ENCODE data around the gene CPA4.
A peak's percentile ranks its signal among the peaks of the same experiment; 100 is the strongest.

Gene CPA4

GRCh38 chr7:130364451-130364850 lies 71.5 kb downstream of the CPA4 start:
- DNase-seq (ENCODE audit: low spot score), result no peak

- no peak for DNase-seq (ENCODE audit: low spot score)
Measured at GRCh38 chr7:130365088-130365487, 72.1 kb downstream of the CPA4 start.

- DNase-seq (ENCODE audit: low spot score), result no peak
Measured at GRCh38 chr7:130365511-130366441, 72.8 kb downstream of the CPA4 start.

- DNase-seq (ENCODE audit: low spot score), result no peak
Measured at GRCh38 chr7:130366564-130366963, 73.6 kb downstream of the CPA4 start.

- no peak for DNase-seq (ENCODE audit: low spot score)
Measured at GRCh38 chr7:130367088-130367755, 74.3 kb downstream of the CPA4 start.

- DNase-seq (ENCODE audit: low spot score), result no peak
Measured at GRCh38 chr7:130367836-130368746, 75.1 kb downstream of the CPA4 start.

- peak; percentile 61 for DNase-seq (ENCODE audit: low spot score)
Measured at GRCh38 chr7:130369110-130369711, 76.2 kb downstream of the CPA4 start.

- no peak for DNase-seq (ENCODE audit: low spot score)
Measured at GRCh38 chr7:130369831-130370550, 77.0 kb downstream of the CPA4 start.

GRCh38 chr7:130371046-130371445 lies 78.1 kb downstream of the CPA4 start:
- DNase-seq (ENCODE audit: low spot score), result no peak

GRCh38 chr7:130372402-130373165 lies 79.6 kb downstream of the CPA4 start:
- DNase-seq (ENCODE audit: low spot score), result no peak

Data from RKO (cell line).